GM12878 (cell line): Measurements from ENCODE around the gene DNAI7. TPM values are rescaled to one million over a fixed set of nuclear protein-coding genes. Genes with fewer than 3 reads are reported as not detected.

Source experiments
- ATAC-seq: fragments of 200-7000 bp; cut with Tn5 transposase; 3 replicates; pipeline ENCODE4 v1.9.1; 2020; ENCODE audit warnings: mild to moderate bottlenecking, moderate library complexity
- BruUV-seq: library from RNA; stranded (reverse); fragments of 400-500 nt; replicated peaks from 2 replicates; lab custom pipeline; 2021; lab: Mats Ljungman, UMichigan
- CTCF ChIA-PET: fragments of 300-600 bp; sonication (Branson Sonifier 250); formaldehyde crosslinking; extraction: SDS; loops from one replicate; lab custom pipeline; 2021; ENCODE audit warnings: inconsistent platforms; lab: Yijun Ruan, JAX
- POLR2A ChIA-PET: fragments of 350-600 bp; formaldehyde crosslinking; extraction: SDS; loops from one replicate; lab custom pipeline; 2021; ENCODE audit warnings: inconsistent platforms; lab: Charles Lee
- RAD21 ChIA-PET: fragments of 300-600 bp; sonication (Branson Sonifier 250); formaldehyde crosslinking; loops from one replicate; lab custom pipeline; 2023; ENCODE audit warnings: antibody characterized with exemption; ENCODE audit not compliant: unreplicated experiment; lab: Charles Lee
- SMC1A ChIA-PET: fragments of 300-600 bp; sonication (Branson Sonifier 250); formaldehyde crosslinking; loops from one replicate; lab custom pipeline; 2023; ENCODE audit not compliant: unreplicated experiment, uncharacterized antibody; lab: Charles Lee
- DNase-seq: peaks from one replicate; pipeline ENCODE4 v3.0.0-alpha.2; 2011; ENCODE audit warnings: low read depth, low spot score
- FAIRE-seq: peaks from 3 replicates; lab custom pipeline; 2011; peaks lifted over from hg19 to GRCh38; lab: Jason Lieb, UNC
- H2AFZ ChIP-seq: 2 replicates; pipeline ENCODE4 v1.6.0; 2011; ENCODE audit warnings: low read depth, low read length, control low read depth; ENCODE audit not compliant: control insufficient read depth
- H3K27ac ChIP-seq: 2 replicates; pipeline ENCODE4 v1.5.1; 2011; ENCODE audit warnings: control low read depth; ENCODE audit not compliant: control insufficient read depth, insufficient read depth
- H3K27me3 ChIP-seq, 2 experiments: replicated peaks in 1 of 2; 2 replicates each; pipeline versions ENCODE4 v1.6.0 to v1.6.1; 2011; ENCODE audit warnings: low read length in 1 of 2; ENCODE audit not compliant: control insufficient read depth in 2 of 2, insufficient read depth in 2 of 2
- H3K36me3 ChIP-seq, 2 experiments: 2 replicates each; pipeline ENCODE4 v1.5.1; 2011; ENCODE audit warnings: low read length in 1 of 2; ENCODE audit not compliant: control insufficient read depth in 2 of 2, insufficient read depth in 2 of 2
- H3K4me1 ChIP-seq: 2 replicates; pipeline ENCODE4 v1.6.1; 2011; ENCODE audit warnings: mild to moderate bottlenecking, low read length, moderate library complexity, mixed read lengths; ENCODE audit not compliant: control insufficient read depth, insufficient read depth
- H3K4me2 ChIP-seq: 2 replicates; pipeline ENCODE4 v1.6.0; 2011; ENCODE audit warnings: control low read depth; ENCODE audit not compliant: control insufficient read depth, insufficient read depth
- H3K4me3 ChIP-seq: fragments of 200-600 bp; sonication (generic); 2 replicates; pipeline ENCODE4 v1.5.1; 2016
- H3K79me2 ChIP-seq: 2 replicates; pipeline ENCODE4 v1.6.0; 2011; ENCODE audit warnings: low read length; ENCODE audit not compliant: control insufficient read depth, insufficient read depth
- H3K9ac ChIP-seq: 2 replicates; pipeline ENCODE4 v1.8.0; 2011; ENCODE audit warnings: low read length, control low read depth, mixed read lengths; ENCODE audit not compliant: control insufficient read depth, insufficient read depth
- H3K9me3 ChIP-seq: replicated peaks from 3 replicates; pipeline ENCODE4 v1.5.1; 2011; ENCODE audit warnings: mild to moderate bottlenecking, low read length; ENCODE audit not compliant: control insufficient read depth, insufficient read depth
- H4K20me1 ChIP-seq: 2 replicates; pipeline ENCODE4 v1.6.0; 2011; ENCODE audit not compliant: control insufficient read depth, insufficient read depth
- ATF7 ChIP-seq: fragments of 450-650 bp; IDR thresholded peaks from 2 replicates; pipeline ENCODE4 v1.6.1; 2016; ENCODE audit warnings: low read depth, mild to moderate bottlenecking
- CHD4 ChIP-seq: fragments of 200-600 bp; sonication (generic); IDR thresholded peaks from 2 replicates; pipeline ENCODE4 v1.6.1; 2016; ENCODE audit warnings: mild to moderate bottlenecking
- ESRRA ChIP-seq: IDR thresholded peaks from 2 replicates; pipeline ENCODE4 v1.6.1; 2012; ENCODE audit warnings: mild to moderate bottlenecking, low read length, improper control_type of control experiment
- ETV6 ChIP-seq, 2 experiments: fragments of 450-650 bp in 1 of 2; IDR thresholded peaks in 1 of 2; conservative IDR thresholded peaks in 1 of 2; 2 replicates each; pipeline ENCODE4 v1.6.1; 2014; ENCODE audit warnings: antibody characterized with exemption in 1 of 2, borderline replicate concordance in 1 of 2, low read depth in 1 of 2, mild to moderate bottlenecking in 1 of 2, moderate library complexity in 1 of 2
- HDAC2 ChIP-seq: fragments of 200-600 bp; sonication (generic); IDR thresholded peaks from 2 replicates; pipeline ENCODE4 v1.6.1; 2017
- IRF3 ChIP-seq: fragments of 450-650 bp; IDR thresholded peaks from 2 replicates; pipeline ENCODE4 v1.6.1; 2014; ENCODE audit warnings: mild to moderate bottlenecking
- JUND ChIP-seq: IDR thresholded peaks from 2 replicates; pipeline ENCODE4 v1.6.1; 2012; ENCODE audit warnings: low read depth, mild to moderate bottlenecking, low read length, improper control_type of control experiment, moderate library complexity
- NRF1 ChIP-seq: conservative IDR thresholded peaks from 2 replicates; pipeline ENCODE4 v1.6.1; 2011; ENCODE audit warnings: mild to moderate bottlenecking, low read depth, low read length, improper control_type of control experiment
- PAX5 ChIP-seq: IDR thresholded peaks from 2 replicates; pipeline ENCODE4 v1.6.1; 2011; ENCODE audit warnings: low read depth, low read length, borderline replicate concordance
- PKNOX1 ChIP-seq: fragments of 450-650 bp; IDR thresholded peaks from 2 replicates; pipeline ENCODE4 v1.6.1; 2016; ENCODE audit warnings: mild to moderate bottlenecking
- POLR2A ChIP-seq: IDR thresholded peaks from 2 replicates; pipeline ENCODE4 v1.6.1; 2011; ENCODE audit warnings: low read depth, mild to moderate bottlenecking, low read length
- RAD21 ChIP-seq: IDR thresholded peaks from 2 replicates; pipeline ENCODE4 v1.6.1; 2011; ENCODE audit warnings: mild to moderate bottlenecking, low read depth, low read length, moderate library complexity; ENCODE audit not compliant: insufficient read depth
- RUNX3 ChIP-seq: IDR thresholded peaks from 2 replicates; pipeline ENCODE4 v1.6.1; 2012; ENCODE audit warnings: low read length, inconsistent platforms
- SREBF1 ChIP-seq: IDR thresholded peaks from 2 replicates; pipeline ENCODE4 v1.6.1; 2012; ENCODE audit warnings: mild to moderate bottlenecking, low read length
- STAT1 ChIP-seq: fragments of 450-650 bp; conservative IDR thresholded peaks from 2 replicates; pipeline ENCODE4 v1.6.1; 2014; ENCODE audit warnings: antibody characterized with exemption, mild to moderate bottlenecking
- SUPT20H ChIP-seq: IDR thresholded peaks from 2 replicates; pipeline ENCODE4 v1.6.1; 2011; ENCODE audit warnings: low read depth, mild to moderate bottlenecking, low read length, moderate library complexity, borderline replicate concordance; ENCODE audit not compliant: control insufficient read depth
- WGBS: methylation state at CpG from one replicate; pipeline ENCODE4 v1.1.6; 2016; ENCODE audit warnings: low lambda C conversion rate; ENCODE audit not compliant: insufficient replicate concordance, insufficient coverage; ENCODE audit errors: missing lambda C conversion rate; 5-methylcytosine and 5-hydroxymethylcytosine counted together
- in situ Hi-C: fragments of 300-500 bp; cut with MboI; formaldehyde crosslinking; loops from 9 replicates; pipeline ENCODE4 v1.14.3; 2018; ENCODE audit warnings: mixed read lengths
- intact Hi-C: fragments of 100-400 bp; cut with micrococcal nuclease; formaldehyde crosslinking; loops from one replicate; pipeline ENCODE4 v1.14.2; 2022; ENCODE audit not compliant: unreplicated experiment
- polyA plus RNA-seq, 11 experiments: library from polyadenylated mRNA; depleted of rRNA in 4 of 11; unstranded in 6 of 11; stranded (reverse) in 5 of 11; fragments of >200 nt; fragmentation: Nextera tagmentation in 4 of 11; fragmentation: Illumina TruSeq in 1 of 11; extraction: Ambion mirVana in 4 of 11; extraction: Trizol in 1 of 11; gene quantifications; 1 replicate in 1 of 11; 2 replicates in 10 of 11; pipeline versions ENCODE4 v1.2.1 to v1.2.3, GENCODE V29; 2011 to 2016; ENCODE audit warnings: inconsistent platforms in 2 of 11, missing spikeins in 2 of 11, low read depth in 1 of 11
- total RNA-seq, 4 experiments: library from RNA; depleted of rRNA in 3 of 4; stranded (reverse); fragments of >200 nt in 3 of 4; fragmentation: Illumina TruSeq in 1 of 4; extraction: Trizol in 1 of 4; gene quantifications; 2 replicates each; pipeline versions ENCODE4 v1.2.1 to v1.2.3, GENCODE V29; 2013 to 2021
- TF ChIP-seq, protein P1 (sequence below), 3 experiments: IDR thresholded peaks in 2 of 3; conservative IDR thresholded peaks in 1 of 3; 2 replicates each; pipeline ENCODE4 v1.5.1; 2011; ENCODE audit warnings: low read depth in 3 of 3, low read length in 3 of 3, mild to moderate bottlenecking in 3 of 3, control low read depth in 2 of 3, moderate library complexity in 2 of 3, inconsistent platforms in 1 of 3, mixed read lengths in 1 of 3; ENCODE audit not compliant: control insufficient read depth in 2 of 3, insufficient read depth in 1 of 3; ENCODE audit errors: extremely low read depth in 1 of 3
- TF ChIP-seq, protein P2 (sequence below): IDR thresholded peaks from 2 replicates; pipeline ENCODE4 v1.6.1; 2012; ENCODE audit warnings: mild to moderate bottlenecking, low read depth, low read length

Gene DNAI7
- total and polyA plus RNA-seq, 10 of the 15 experiments (the other 5 are each of a cell fraction or from before 2014, with no cell fraction given), result 0.05 to 0.48 (median 0.13) TPM; not detected in 4

GRCh38 chr12:25119020-25119419 is 75.9 kb downstream of the DNAI7 start:
- Histone ChIP-seq H3K79me2 (no peaks in the 10 kb centered on the region), H3K36me3 (no peaks in the 10 kb centered on the region), H3K4me1 (no peaks in the 10 kb centered on the region), H2AFZ (no peak overlapping the region), H3K9me3 (no peaks in the 10 kb centered on the region), H3K27ac (no peak overlapping the region), H3K27me3 (no peaks in the 10 kb centered on the region), H4K20me1 (no peaks in the 10 kb centered on the region), H3K4me3 (no peak overlapping the region), H3K4me2 (no peak overlapping the region), H3K9ac (no peak overlapping the region)
- CTCF ChIA-PET, result interaction anchor here (1.0 to 4.6 kb wide), 11 partner anchors 11 to 225 kb away, joined by 3 to 54 read pairs (median 4); no protein-coding TSS in a partner anchor
- no peak for DNase-seq
- RAD21 ChIA-PET, result interaction anchor here (1.0 to 4.9 kb wide), 4 partner anchors 11 to 127 kb away, joined by 3 to 34 read pairs (median 8); no protein-coding TSS in a partner anchor
- FAIRE-seq, result no peak
- whole genome bisulfite sequencing, result 100% methylated on average over 1 of the region's 1 CpG
- in situ Hi-C loops (loop anchor here (5.0 kb wide), 1 partner anchor 127 kb away; no protein-coding TSS in a partner anchor), intact Hi-C loops (no loop called here)
- ATAC-seq, result peak; percentile 60
- SMC1A ChIA-PET, result interaction anchor here (0.7 to 3.3 kb wide), 12 partner anchors 8 to 266 kb away, joined by 3 to 31 read pairs (median 5); no protein-coding TSS in a partner anchor
- POLR2A ChIA-PET, result interaction anchor here (0.7 to 1.4 kb wide), 2 partner anchors 10 to 127 kb away, joined by 3 read pairs; no protein-coding TSS in a partner anchor
- no TSS peak for BruUV-seq
- TF ChIP-seq SUPT20H (no peak), PKNOX1 (no peak), HDAC2 (no peak), IRF3 (no peak), ESRRA (no peak), JUND (no peak), CHD4 (no peak), ATF7 (no peak), RAD21 (peak; percentile 54), PAX5 (no peak), ETV6 (conservative IDR thresholded peaks at IDR 0.05 in 1 of 2, IDR thresholded peaks at IDR 0.05 in 1 of 2; ENCODE audit: borderline replicate concordance in 1 of 2, low read depth in 1 of 2) (no peak), NRF1 (no peak), SREBF1 (no peak), POLR2A (no peak), STAT1 (no peak), RUNX3 (peak; percentile 16; the same call in 1 of the 2 replicates)
- TF ChIP-seq, protein P1, sequence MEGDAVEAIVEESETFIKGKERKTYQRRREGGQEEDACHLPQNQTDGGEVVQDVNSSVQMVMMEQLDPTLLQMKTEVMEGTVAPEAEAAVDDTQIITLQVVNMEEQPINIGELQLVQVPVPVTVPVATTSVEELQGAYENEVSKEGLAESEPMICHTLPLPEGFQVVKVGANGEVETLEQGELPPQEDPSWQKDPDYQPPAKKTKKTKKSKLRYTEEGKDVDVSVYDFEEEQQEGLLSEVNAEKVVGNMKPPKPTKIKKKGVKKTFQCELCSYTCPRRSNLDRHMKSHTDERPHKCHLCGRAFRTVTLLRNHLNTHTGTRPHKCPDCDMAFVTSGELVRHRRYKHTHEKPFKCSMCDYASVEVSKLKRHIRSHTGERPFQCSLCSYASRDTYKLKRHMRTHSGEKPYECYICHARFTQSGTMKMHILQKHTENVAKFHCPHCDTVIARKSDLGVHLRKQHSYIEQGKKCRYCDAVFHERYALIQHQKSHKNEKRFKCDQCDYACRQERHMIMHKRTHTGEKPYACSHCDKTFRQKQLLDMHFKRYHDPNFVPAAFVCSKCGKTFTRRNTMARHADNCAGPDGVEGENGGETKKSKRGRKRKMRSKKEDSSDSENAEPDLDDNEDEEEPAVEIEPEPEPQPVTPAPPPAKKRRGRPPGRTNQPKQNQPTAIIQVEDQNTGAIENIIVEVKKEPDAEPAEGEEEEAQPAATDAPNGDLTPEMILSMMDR (IDR thresholded peaks at IDR 0.05 in 2 of 3, conservative IDR thresholded peaks at IDR 0.05 in 1 of 3; ENCODE audit: control insufficient read depth in 2 of 3, extremely low read depth in 1 of 3, insufficient read depth in 1 of 3, low read depth in 3 of 3, low read length in 3 of 3), result peak; percentile 25 to 46 (median 25); a peak in 4 of 6 replicates
- TF ChIP-seq, protein P2, sequence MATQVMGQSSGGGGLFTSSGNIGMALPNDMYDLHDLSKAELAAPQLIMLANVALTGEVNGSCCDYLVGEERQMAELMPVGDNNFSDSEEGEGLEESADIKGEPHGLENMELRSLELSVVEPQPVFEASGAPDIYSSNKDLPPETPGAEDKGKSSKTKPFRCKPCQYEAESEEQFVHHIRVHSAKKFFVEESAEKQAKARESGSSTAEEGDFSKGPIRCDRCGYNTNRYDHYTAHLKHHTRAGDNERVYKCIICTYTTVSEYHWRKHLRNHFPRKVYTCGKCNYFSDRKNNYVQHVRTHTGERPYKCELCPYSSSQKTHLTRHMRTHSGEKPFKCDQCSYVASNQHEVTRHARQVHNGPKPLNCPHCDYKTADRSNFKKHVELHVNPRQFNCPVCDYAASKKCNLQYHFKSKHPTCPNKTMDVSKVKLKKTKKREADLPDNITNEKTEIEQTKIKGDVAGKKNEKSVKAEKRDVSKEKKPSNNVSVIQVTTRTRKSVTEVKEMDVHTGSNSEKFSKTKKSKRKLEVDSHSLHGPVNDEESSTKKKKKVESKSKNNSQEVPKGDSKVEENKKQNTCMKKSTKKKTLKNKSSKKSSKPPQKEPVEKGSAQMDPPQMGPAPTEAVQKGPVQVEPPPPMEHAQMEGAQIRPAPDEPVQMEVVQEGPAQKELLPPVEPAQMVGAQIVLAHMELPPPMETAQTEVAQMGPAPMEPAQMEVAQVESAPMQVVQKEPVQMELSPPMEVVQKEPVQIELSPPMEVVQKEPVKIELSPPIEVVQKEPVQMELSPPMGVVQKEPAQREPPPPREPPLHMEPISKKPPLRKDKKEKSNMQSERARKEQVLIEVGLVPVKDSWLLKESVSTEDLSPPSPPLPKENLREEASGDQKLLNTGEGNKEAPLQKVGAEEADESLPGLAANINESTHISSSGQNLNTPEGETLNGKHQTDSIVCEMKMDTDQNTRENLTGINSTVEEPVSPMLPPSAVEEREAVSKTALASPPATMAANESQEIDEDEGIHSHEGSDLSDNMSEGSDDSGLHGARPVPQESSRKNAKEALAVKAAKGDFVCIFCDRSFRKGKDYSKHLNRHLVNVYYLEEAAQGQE, result no peak
